HepG2 (cell line): ENCODE results near the gene SLC25A14. TPM values are rescaled to one million over a fixed set of nuclear protein-coding genes. Genes with fewer than 3 reads are reported as not detected.

Experiments
- ARID4A ChIP-seq: sonication (generic); formaldehyde crosslinking; IDR thresholded peaks from 2 replicates; pipeline ENCODE4 v1.5.0; 2020; ENCODE audit warnings: mild to moderate bottlenecking, missing genetic modification reagents, borderline replicate concordance
- ARID5B ChIP-seq: IDR thresholded peaks from 2 replicates; pipeline ENCODE4 v1.4.0; 2020; ENCODE audit warnings: mild to moderate bottlenecking, missing genetic modification reagents
- ATF4 ChIP-seq, 2 experiments: fragments of 450-650 bp in 1 of 2; sonication (generic) in 1 of 2; formaldehyde crosslinking; IDR thresholded peaks; 2 replicates each; pipeline versions ENCODE4 v1.5.0 to v1.8.0; 2020 to 2022; ENCODE audit warnings: mild to moderate bottlenecking in 1 of 2, missing genetic modification reagents in 1 of 2
- CREB1 ChIP-seq, 2 experiments: fragments of 450-650 bp in 1 of 2; IDR thresholded peaks; 2 replicates each; pipeline ENCODE4 v1.6.1; 2016 to 2017; ENCODE audit warnings: control low read depth in 1 of 2, mild to moderate bottlenecking in 1 of 2, missing compliant biosample characterization in 1 of 2, missing genetic modification characterization in 1 of 2
- CREM ChIP-seq, 2 experiments: sonication (generic) in 1 of 2; formaldehyde crosslinking in 1 of 2; IDR thresholded peaks; 2 replicates each; pipeline versions ENCODE4 v1.4.0 to v1.6.1; 2016 to 2020; ENCODE audit warnings: antibody characterized with exemption in 1 of 2, mild to moderate bottlenecking in 1 of 2, missing genetic modification reagents in 1 of 2
- ELF3 ChIP-seq: IDR thresholded peaks from 2 replicates; pipeline ENCODE4 v1.6.1; 2016; ENCODE audit warnings: missing genetic modification reagents, missing compliant biosample characterization
- FOXM1 ChIP-seq: sonication (generic); formaldehyde crosslinking; IDR thresholded peaks from 2 replicates; pipeline ENCODE4 v1.5.0; 2020; ENCODE audit warnings: missing genetic modification reagents
- GPN1 ChIP-seq: sonication (generic); formaldehyde crosslinking; IDR thresholded peaks from 2 replicates; pipeline ENCODE4 v1.5.1; 2020; ENCODE audit warnings: missing genetic modification reagents, borderline replicate concordance
- MTF1 ChIP-seq: sonication (generic); formaldehyde crosslinking; IDR thresholded peaks from 2 replicates; pipeline ENCODE4 v1.5.0; 2020; ENCODE audit warnings: missing genetic modification reagents
- POLR2A ChIP-seq, 2 experiments: IDR thresholded peaks; 2 replicates each; pipeline ENCODE4 v1.6.1; 2011; ENCODE audit warnings: low read depth in 2 of 2, low read length in 2 of 2, mild to moderate bottlenecking in 1 of 2, moderate library complexity in 1 of 2; ENCODE audit not compliant: insufficient read depth in 1 of 2
- POLR2AphosphoS5 ChIP-seq: IDR thresholded peaks from 2 replicates; pipeline ENCODE4 v1.6.1; 2012; ENCODE audit warnings: low read depth, low read length
- SAP130 ChIP-seq: IDR thresholded peaks from 2 replicates; pipeline ENCODE4 v1.6.1; 2016; ENCODE audit warnings: low read depth
- TBX2 ChIP-seq: sonication (generic); formaldehyde crosslinking; IDR thresholded peaks from 2 replicates; pipeline ENCODE4 v1.5.0; 2020; ENCODE audit warnings: missing genetic modification reagents, mild to moderate bottlenecking, borderline replicate concordance
- ZBTB46 ChIP-seq: sonication (generic); formaldehyde crosslinking; IDR thresholded peaks from 2 replicates; pipeline ENCODE4 v1.4.0; 2020; ENCODE audit warnings: mild to moderate bottlenecking, missing genetic modification reagents, borderline replicate concordance
- ZNF10 ChIP-seq: sonication (generic); formaldehyde crosslinking; IDR thresholded peaks from 2 replicates; pipeline ENCODE4 v1.4.0; 2020; ENCODE audit warnings: mild to moderate bottlenecking, low read depth, missing genetic modification reagents, borderline replicate concordance
- ZNF337 ChIP-seq: sonication (generic); formaldehyde crosslinking; IDR thresholded peaks from 2 replicates; pipeline ENCODE4 v1.5.1; 2020; ENCODE audit warnings: missing genetic modification reagents, low read depth, mild to moderate bottlenecking, borderline replicate concordance
- ZNF737 ChIP-seq: sonication (generic); formaldehyde crosslinking; IDR thresholded peaks from 2 replicates; pipeline ENCODE4 v1.5.0; 2020; ENCODE audit warnings: missing genetic modification reagents, mild to moderate bottlenecking, borderline replicate concordance
- polyA plus RNA-seq, 8 experiments: library from polyadenylated mRNA; depleted of rRNA in 3 of 8; stranded (reverse) in 7 of 8; unstranded in 1 of 8; fragments of >200 nt; fragmentation: Illumina TruSeq in 4 of 8; extraction: Trizol in 4 of 8; gene quantifications; 2 replicates each; pipeline versions ENCODE4 v1.2.1 to v1.2.3, GENCODE V29; 2011 to 2016; ENCODE audit warnings: low read depth in 4 of 8, missing spikeins in 1 of 8, mixed read lengths in 1 of 8; ENCODE audit not compliant: insufficient read depth in 1 of 8
- total RNA-seq, 5 experiments: library from RNA; depleted of rRNA; stranded (reverse); fragments of >200 nt; fragmentation: Illumina TruSeq; extraction: Trizol; gene quantifications; 2 replicates each; pipeline ENCODE4 v1.2.3, GENCODE V29; 2016; ENCODE audit warnings: low read depth in 1 of 5

The SLC25A14 gene
- total and polyA plus RNA-seq, 2 of the 13 experiments (the other 11 are each of a cell fraction or from before 2014, with no cell fraction given): 14.0 to 15.6 TPM

- 0 out of 4 replicates have a peak, but pooled peaks of 1 of the 2 experiments have one; percentile 18 for TF ChIP-seq POLR2A (IDR thresholded peaks at IDR 0.05; ENCODE audit: insufficient read depth in 1 of 2, low read depth in 2 of 2, low read length in 2 of 2)
- TF ChIP-seq POLR2AphosphoS5: 0 out of 2 replicates have a peak, but pooled peaks have one; percentile 26
- TF ChIP-seq GPN1 (CRISPR knock-in tag): no peak
- peak; percentile 15; the same call in 1 of the 2 replicates for TF ChIP-seq ARID4A (CRISPR knock-in tag)
- no peak for TF ChIP-seq ZNF737 (CRISPR knock-in tag)
- TF ChIP-seq FOXM1 (CRISPR knock-in tag): no peak
- TF ChIP-seq ATF4 (CRISPR knock-in tag; IDR thresholded peaks at IDR 0.05): no peak
- no peak for TF ChIP-seq MTF1
- no peak for TF ChIP-seq ZBTB46 (CRISPR knock-in tag)
- TF ChIP-seq ELF3 (CRISPR knock-in tag): 0 out of 2 replicates have a peak, but pooled peaks have one; percentile 22
- 0 out of 2 replicates have a peak, but pooled peaks have one; percentile 43 for TF ChIP-seq SAP130 (CRISPR knock-in tag)
- TF ChIP-seq TBX2 (CRISPR knock-in tag): 0 out of 2 replicates have a peak, but pooled peaks have one; percentile 19
- no peak for TF ChIP-seq ZNF10 (CRISPR knock-in tag)
- TF ChIP-seq CREM (IDR thresholded peaks at IDR 0.05): 0 out of 2 replicates have a peak, but pooled peaks have one; percentile 6
- no peak for TF ChIP-seq CREM (CRISPR knock-in tag; IDR thresholded peaks at IDR 0.05)
- peak; percentile 37; the same call in 1 of the 2 replicates for TF ChIP-seq ARID5B (CRISPR knock-in tag)
- TF ChIP-seq ZNF337 (CRISPR knock-in tag): no peak
- no peak for TF ChIP-seq CREB1 (IDR thresholded peaks at IDR 0.05)
- TF ChIP-seq CREB1 (CRISPR knock-in tag; IDR thresholded peaks at IDR 0.05): no peak
These were observed 46.7 kb downstream of the SLC25A14 start (continued) for GRCh38 chrX:130386408-130386808.
